HG03521 (cell line): Measurements from ENCODE around the gene LANCL2.

Experiments used
- ATAC-seq: cut with Tn5 transposase; IDR thresholded peaks from one replicate; pipeline ENCODE4 v1.9.1; 2021; ENCODE audit warnings: mild to moderate bottlenecking, moderate library complexity; ENCODE audit not compliant: unreplicated experiment

LANCL2 gene

DNA sequence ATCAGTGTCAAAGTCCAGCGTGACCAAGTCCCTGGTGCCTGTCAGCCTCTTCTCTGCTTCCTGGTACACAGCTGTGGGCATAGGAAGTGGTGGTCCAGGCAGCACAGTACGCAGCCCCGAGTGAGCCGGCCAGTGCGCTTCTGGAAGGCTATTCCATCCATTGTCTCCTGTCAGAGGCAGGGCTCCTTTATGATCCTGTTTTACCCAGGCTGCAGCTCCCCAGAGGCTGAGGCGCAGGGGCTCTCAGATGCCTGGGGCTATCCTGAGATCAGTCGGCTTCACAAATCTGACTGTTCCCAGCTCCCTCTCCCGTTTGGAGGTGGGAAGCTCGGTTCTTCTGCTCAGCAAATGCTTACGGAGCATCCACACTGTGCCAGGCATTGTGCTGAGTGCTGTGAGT lies 70.3 kb downstream of the LANCL2 start:
- ATAC-seq, result no peak

- ATAC-seq, result no peak
Measured at GRCh38 chr7:55436457-55436856, 71.3 kb downstream of the LANCL2 start.

DNA sequence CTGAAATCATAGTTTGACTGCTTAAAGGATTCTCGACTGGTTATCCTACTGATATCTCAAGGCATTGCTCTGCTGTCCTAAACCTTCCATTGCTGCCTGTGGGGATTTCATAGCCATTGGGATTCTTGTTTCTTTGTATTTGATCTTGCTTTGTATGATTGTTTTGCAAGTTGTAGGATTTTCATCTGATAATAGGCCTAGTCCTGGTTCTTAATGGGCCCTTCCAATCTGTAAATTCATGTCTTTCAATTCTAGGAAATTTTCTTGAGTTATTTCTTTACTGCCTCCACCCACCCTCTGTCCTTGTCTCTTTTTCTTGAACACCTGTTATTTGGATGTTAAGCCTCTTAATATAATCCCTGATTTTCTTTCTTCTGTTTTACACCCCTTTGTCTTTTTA lies 72.2 kb downstream of the LANCL2 start:
- no peak for ATAC-seq

- no peak for ATAC-seq
Measured at GRCh38 chr7:55438085-55438756, 73.1 kb downstream of the LANCL2 start.

DNA sequence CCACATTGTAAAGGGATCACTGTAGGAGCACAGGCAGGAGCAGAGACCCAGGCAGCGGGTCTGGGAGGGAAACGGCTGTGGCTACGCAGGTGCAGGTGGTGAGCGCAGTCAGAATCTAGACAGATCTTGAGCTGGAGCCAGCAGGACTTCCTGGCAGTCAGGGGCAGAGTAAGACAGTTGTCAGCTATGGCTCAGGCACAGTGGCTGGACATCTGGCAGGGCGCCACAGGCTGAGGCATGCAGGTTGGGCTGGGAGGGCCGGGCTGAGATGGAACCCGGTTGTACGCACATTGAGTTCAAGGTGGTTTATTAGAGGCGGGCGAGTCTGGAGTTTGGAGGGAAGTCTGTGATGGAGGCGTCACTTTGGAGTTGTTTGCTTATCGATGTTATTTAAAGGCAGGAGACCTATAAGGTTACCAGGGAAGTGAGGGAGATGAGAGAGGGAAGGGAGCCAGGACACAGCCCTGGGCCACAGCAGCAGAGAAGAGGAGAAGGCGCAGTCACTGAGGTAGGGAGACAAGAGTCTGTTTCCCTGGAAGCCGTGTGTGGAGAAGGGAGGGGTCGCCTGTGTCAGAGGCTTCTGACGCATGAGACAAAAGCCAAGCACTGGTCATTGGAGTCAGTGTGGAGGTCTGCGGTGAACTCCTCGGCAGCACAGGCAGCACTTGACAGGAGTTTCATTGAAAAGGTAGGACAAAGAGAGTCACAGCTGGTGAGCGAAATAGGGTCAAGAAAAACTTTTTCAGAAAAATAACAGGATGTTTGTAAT lies 73.8 kb downstream of the LANCL2 start:
- ATAC-seq, result no peak

DNA sequence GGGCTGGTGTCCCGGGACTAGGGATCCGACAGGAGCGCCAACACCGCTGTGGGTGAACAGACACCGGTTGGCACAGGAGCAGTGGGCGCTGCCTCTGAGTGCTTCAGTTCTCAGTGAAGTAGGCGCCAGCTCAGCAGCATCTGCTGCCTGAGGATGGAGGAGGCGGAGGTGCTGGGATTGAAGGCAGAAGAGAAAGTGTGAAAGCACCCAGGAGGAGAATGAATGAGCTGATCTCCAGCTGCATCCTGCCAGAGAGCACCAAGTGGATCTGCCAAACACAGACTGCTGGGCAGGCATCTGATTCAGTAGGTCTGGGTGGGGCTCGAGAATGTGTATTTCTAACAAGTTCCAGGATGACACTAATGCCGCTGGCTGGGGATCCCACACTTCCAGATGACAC lies 74.5 kb downstream of the LANCL2 start:
- ATAC-seq, result no peak

- no peak for ATAC-seq
Measured at GRCh38 chr7:55440040-55440690, 75.0 kb downstream of the LANCL2 start.

- no peak for ATAC-seq
Measured at GRCh38 chr7:55441002-55441401, 75.9 kb downstream of the LANCL2 start.

DNA sequence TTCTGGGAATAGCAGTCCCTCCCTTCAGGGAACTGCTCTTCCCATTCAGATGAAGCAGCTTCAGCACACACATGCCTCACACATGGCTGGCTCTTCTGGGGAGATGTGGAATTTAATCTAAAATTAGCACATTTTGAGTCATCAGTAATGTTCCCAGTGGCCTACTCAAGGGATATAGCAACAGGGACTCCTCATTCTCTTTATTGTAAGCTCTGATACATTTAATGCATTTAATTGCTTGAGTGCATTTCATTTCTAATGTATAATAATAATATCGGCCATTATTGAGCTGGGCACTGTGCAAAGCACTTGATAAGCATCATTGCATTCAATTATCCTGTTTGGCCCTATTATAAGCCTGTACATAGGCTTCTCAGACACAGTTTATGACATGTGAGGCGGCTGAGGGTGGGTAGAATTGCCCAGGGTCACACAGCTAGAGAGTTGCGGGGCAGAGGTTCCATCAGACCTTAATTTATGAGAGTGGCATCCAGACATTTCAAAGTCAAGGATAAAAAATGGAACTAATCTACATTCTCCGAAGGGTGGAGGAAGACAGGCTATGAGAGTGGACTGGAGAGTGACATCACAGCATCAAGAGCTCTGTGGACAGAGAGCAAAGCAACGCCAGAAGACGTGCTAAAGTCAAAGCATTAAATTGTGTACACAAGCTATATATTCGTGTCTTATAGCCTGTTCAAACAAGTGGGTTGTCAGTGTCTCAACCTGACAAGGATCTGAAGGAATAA lies 76.8 kb downstream of the LANCL2 start:
- ATAC-seq, result no peak

DNA sequence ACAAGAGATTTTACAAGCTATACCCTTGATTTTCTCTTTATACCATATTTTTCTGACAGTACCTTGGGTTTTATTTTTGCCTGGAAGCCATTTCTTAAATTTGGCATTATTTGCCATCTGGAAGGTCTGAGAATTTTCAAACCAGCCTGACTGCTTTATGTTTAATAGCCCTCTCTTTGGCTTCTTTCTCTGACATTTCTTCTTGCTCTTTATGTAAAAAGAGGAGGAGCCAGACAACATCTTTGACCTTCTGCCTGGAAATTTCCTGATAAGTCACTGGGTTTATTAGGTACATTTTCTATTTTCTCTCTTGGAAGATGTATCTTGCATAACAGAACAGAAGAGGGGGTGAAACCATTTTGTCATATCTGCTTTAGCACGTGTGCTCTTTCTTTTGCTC lies 79.6 kb downstream of the LANCL2 start:
- no peak for ATAC-seq

GRCh38 chr7:55448526-55448925 lies 83.4 kb downstream of the LANCL2 start:
- ATAC-seq, result no peak

DNA sequence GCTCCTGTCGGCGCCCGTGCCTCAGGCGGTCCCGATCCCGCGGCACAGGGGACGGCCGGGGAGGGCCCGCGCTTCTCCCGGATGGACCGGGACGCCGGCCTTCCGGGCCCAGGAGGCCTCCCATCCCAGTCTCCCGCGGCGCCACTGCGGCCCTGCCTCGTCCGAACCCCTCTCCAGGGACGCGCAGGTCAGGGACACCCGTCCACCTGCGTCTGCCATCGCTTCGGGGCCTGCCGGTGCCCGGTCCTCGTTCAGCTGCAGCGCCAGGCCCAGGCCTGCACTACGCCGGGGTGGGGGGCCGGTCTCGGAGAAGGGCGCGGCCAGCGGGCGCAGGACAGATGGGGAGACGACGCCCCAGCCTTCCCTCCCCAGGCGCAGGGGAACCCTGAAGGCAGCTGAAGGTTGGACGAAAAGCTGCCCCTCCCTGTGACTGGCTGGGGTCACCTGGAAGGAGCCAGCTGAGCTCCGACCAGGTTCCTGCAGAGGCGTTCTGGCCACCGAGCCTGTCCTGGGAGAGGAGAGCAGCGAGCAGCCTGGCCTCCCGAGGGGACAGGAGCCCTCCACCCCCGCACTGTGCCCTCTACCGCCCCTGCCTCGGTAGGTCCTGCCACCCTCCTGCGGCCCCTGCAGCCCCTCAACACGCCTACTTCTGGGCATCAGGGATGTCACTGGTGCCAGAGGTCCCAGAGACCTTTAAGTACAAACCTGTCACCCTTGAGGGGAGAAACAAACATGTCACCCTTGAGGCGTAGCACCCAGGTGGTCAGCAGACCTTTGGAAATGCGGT lies 84.3 kb downstream of the LANCL2 start:
- no peak for ATAC-seq

DNA sequence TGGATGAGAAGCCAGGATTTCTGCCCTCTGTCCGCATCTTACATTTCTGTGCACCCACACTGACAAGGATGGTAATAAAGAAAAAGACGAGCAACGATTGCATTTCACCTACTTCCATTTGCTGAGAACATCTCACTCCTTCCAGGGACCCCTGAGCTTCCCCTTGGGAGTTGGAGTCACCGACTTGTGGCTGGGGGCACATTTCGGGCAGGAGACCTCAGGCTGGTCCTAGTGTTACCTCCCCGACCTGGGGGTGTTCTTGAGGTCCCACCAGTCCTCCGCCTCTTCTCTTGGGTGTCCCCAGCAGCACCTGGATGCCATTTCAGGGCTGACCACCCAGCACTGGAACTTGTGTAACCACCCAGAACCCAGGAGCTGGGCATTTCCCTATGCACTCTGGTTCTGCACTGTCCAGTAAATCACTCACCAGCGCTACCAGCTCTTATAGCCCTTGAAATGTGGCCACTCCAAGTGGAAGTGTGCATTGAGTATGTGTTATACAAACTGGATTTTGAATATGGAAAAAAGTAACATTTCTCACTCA lies 84.9 kb downstream of the LANCL2 start:
- no peak for ATAC-seq

- no peak for ATAC-seq
Measured at GRCh38 chr7:55452971-55453370, 87.8 kb downstream of the LANCL2 start.

GRCh38 chr7:55457801-55458200 lies 92.7 kb downstream of the LANCL2 start:
- ATAC-seq, result no peak

- ATAC-seq, result no peak
Measured at GRCh38 chr7:55458351-55458750, 93.2 kb downstream of the LANCL2 start.

DNA sequence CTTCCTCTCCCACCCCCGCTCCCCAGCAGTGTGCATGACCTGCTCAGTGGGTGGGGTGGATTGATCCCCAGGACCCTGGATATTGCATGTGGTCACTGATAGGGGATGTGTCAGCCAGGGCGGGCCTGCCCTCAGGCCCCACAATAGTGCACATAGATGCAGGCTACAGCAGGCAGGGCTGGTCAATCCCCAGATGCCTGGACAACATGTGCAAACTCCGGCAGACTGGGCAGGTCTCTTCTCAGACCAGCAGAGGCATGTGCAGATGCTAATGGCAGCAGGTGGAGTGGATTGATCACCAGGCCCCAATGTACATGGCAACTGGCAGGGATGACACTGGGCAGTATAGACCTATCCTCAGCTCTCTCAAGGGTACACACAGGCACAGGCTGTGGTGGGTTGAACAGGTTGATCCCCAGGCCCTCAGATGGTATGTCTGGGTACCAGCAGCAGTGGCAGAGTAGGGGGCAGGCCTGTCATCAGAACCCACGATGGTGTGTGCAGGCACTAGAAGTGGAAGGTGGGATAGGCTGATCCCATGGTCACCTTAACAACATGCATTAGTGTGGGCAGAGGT lies 98.6 kb downstream of the LANCL2 start:
- no peak for ATAC-seq

DNA sequence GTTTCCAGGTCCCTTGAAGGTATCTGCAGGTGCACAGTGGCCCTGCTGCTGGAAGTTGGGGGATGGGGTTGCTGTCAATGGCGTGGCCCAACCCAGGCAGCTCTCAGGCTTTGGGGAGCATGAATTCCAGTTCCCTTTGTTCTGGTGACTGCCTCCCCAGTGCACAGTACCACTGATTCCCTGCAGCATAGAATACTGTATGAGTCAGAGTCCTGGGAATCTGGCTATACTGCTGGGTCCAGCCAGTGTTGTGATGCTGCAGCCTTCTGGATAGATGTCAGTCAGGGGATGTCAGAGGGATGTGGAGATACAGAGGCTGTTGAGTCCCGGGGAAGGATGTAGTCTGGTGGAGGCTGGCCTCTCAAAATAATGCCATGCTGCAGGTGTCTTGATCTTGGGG lies 99.3 kb downstream of the LANCL2 start:
- no peak for ATAC-seq

- ATAC-seq, result no peak
Measured at GRCh38 chr7:55465691-55466090, 100.6 kb downstream of the LANCL2 start.

- no peak for ATAC-seq
Measured at GRCh38 chr7:55467047-55467593, 102.0 kb downstream of the LANCL2 start.
